GM10266 (cell line): ENCODE measurements around the gene TRUB1.

ENCODE experiments used
- DNase-seq: peaks from one replicate; pipeline ENCODE4 v3.0.0; 2012; ENCODE audit errors: extremely low spot score
- TF ChIP-seq, protein P1 (sequence below): IDR thresholded peaks from 2 replicates; pipeline ENCODE4 v1.5.1; 2012; ENCODE audit warnings: mild to moderate bottlenecking, low read depth; ENCODE audit not compliant: control insufficient read depth, insufficient read depth; ENCODE audit errors: missing control alignments

Gene TRUB1

DNA sequence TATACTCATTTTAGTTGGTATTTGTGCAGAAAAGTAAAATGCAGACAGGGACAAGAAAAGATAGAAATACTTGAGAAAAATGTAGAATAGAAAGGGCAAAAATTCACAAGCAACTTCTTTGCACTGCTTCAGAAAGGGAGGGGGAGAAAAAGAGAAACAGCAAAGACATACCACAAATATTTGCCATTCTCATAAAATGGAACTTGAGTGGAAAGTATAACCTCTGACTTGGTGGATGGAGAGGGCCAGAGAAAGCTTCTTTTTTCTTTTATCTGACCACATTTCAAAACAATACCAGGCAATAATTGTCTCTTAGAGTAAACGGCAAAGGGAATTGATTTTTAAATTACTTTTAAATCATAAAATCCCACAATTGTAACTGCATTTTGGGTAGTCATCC is 35.8 kb upstream of the TRUB1 start:
- TF ChIP-seq, protein P1, sequence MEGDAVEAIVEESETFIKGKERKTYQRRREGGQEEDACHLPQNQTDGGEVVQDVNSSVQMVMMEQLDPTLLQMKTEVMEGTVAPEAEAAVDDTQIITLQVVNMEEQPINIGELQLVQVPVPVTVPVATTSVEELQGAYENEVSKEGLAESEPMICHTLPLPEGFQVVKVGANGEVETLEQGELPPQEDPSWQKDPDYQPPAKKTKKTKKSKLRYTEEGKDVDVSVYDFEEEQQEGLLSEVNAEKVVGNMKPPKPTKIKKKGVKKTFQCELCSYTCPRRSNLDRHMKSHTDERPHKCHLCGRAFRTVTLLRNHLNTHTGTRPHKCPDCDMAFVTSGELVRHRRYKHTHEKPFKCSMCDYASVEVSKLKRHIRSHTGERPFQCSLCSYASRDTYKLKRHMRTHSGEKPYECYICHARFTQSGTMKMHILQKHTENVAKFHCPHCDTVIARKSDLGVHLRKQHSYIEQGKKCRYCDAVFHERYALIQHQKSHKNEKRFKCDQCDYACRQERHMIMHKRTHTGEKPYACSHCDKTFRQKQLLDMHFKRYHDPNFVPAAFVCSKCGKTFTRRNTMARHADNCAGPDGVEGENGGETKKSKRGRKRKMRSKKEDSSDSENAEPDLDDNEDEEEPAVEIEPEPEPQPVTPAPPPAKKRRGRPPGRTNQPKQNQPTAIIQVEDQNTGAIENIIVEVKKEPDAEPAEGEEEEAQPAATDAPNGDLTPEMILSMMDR = no peak
- no peak for DNase-seq

DNA sequence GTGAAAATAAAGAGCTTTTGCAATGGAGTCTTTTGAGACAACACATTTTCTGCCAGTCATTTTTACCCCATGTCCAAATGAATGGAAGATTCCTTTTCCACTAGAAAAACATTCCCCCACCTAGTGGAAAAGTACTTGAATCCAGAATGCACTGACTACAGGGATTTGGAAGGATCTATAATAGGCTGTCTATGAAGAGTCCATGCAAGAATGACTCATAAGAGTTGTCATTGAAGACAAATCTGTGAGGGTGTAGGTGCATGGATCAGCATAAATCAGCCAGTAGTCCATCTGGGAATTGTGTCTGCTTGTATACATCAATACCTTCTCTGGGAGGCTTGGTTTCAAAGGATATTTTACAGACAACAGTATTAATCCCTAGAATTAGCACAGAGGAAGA is 32.5 kb upstream of the TRUB1 start:
- DNase-seq = no peak

DNA sequence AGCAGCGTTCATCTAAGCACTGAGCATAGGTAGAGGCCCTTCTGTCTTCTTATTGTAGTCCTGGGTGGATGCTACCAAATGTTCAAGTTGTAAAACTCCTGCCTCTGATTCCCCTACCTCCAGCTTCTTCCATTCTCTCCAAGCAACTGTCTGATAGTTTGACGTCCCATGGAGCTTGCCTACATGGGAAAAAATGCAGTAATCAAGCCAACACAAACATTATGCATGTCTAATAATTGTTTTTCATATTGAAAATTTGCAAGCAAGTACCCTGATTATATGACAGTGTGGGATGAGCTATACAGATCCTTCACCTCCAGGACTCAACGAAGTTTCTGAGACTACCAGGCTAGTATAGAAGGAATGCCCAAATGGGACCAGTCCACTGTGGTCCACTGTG is 31.0 kb upstream of the TRUB1 start:
- TF ChIP-seq, protein P1 = no peak
- DNase-seq = no peak

More for the DNA sequence above, 32.5 kb upstream of the TRUB1 start:
- TF ChIP-seq, protein P1 = no peak

DNA sequence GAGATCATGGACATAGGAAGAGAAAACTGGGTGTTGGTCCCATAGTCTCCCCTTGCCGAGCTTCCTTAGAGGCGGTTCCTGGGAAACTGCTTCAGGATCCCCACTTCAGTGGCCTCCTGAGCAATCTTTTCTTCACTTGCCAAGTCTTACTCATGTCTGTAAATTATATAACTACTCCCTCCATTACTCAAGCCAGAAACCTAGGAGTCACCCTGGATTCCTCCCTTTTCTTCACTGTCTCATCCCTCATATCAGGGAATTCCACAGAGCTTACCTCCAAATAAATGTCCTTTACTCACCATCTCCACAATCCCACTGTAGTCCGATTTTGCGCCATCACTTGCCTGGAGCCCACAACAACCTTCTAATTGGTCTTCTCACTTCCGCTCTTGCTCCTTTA is 29.1 kb upstream of the TRUB1 start:
- no peak for DNase-seq
- TF ChIP-seq, protein P1 = no peak

DNA sequence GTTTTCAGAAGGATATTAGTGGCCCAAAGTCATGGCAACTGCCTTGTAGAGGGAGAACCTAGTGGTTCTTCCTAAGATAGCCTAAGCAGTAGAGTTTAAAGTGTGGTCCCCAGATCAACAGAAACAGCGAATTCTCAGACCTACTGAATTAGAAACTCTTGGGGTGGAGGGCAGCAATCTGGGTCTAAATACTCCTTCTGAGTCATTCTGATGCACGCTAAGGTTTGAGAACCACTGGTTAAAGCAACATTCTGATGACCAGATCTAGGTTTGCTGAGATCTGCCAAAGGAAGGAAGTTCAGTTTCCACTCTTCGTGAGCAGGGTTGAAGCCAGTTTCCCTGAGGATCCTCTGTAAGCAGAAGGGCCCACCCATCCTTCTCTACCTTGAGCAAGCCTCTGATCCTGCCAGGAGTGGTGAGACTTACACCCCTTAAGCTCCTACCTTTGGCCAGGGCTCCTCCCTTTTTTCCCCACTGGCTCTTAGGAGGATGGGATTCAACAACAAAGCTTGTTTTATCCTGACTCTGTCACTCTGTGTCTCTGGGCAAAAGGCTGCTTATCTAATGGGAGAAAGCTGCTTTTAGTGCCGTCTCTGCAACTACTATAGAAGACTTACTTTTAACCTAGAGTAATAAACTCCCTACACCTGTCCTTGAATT is 26.8 kb upstream of the TRUB1 start:
- TF ChIP-seq, protein P1 = no peak
- DNase-seq = peak; percentile 11

DNA sequence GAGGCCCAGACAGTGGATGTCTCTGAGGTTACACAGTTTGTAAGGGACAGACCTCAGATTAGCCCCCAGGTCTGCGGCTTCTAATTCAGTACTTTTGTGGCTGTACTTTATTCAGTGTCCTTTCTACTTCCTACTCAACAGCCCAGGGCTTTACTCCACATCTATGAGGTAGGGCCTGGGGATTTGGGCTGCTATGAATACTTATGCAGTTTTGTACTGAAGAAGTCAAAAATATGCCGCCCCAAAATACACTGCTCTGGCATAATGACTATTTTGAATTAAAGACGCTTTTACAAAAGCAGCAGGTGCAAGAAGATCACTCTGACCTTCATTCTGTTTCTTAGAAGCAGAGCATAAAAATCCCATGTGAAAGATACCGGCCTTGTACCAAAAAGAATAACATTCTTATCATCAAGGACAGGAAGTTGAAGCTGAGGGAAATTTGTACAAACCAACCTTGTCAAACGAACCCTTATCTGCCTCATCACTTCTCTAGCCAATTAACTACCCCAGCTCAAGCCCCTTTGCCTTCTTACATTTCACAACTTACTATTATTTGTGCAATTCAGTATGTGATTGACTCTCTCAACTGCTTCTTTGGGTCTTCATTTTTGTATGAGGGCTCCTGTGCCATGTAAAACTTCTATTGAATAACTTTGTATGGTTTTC is 26.1 kb upstream of the TRUB1 start:
- no peak for DNase-seq
- TF ChIP-seq, protein P1 = no peak

DNA sequence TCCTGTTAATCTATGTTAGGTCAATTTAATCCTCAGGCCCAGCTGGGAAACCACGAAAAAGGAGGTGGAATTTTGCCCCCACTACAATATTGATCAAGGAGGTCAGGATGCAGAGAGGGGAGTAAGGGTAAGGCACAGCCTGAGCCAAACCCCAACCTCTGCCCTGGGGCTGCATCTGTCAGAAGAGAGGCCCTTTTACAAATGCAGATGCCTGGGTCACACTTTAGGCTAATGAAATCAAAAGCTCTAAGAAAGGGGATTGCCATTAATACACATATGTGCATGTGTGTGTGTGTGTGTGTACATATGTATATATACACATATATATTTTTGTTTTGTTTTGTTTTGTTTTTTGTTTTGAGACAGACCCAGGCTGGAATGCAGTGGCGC is 25.5 kb upstream of the TRUB1 start:
- TF ChIP-seq, protein P1 = no peak
- no peak for DNase-seq
